ENCODE data around the gene MCCD1.

The MCCD1 gene

GRCh38 chr6:31544676-31545075 lies 15.9 kb downstream of the MCCD1 start:
- no peak for DNase-seq

- DNase-seq = no peak
Measured at GRCh38 chr6:31545291-31545690, 16.5 kb downstream of the MCCD1 start.

- peak; percentile 45 for DNase-seq
Measured at GRCh38 chr6:31546339-31546957, 17.7 kb downstream of the MCCD1 start, which contains the start of gene ATP6V1G2. ATP6V1G2 (minus strand) TSS chr6:31546608; CDS start chr6:31546559, 49 bp downstream.

GRCh38 chr6:31546958-31547726 lies 18.4 kb downstream of the MCCD1 start, which contains the start of gene NFKBIL1:
NFKBIL1 (plus strand) TSS chr6:31547608; CDS start chr6:31547695, 87 bp downstream.
- DNase-seq = peak; percentile 97

GRCh38 chr6:31547727-31548543 lies 19.2 kb downstream of the MCCD1 start:
- DNase-seq = no peak

- DNase-seq = no peak
Measured at GRCh38 chr6:31548544-31548873, 19.7 kb downstream of the MCCD1 start.

- peak; percentile 67 for DNase-seq
Measured at GRCh38 chr6:31551371-31551770, 22.6 kb downstream of the MCCD1 start.

- DNase-seq = no peak
Measured at GRCh38 chr6:31556307-31556706, 27.5 kb downstream of the MCCD1 start.

- DNase-seq = no peak
Measured at GRCh38 chr6:31557443-31558317, 28.9 kb downstream of the MCCD1 start.

- no peak for DNase-seq
Measured at GRCh38 chr6:31558318-31558625, 29.5 kb downstream of the MCCD1 start.

- DNase-seq = peak; percentile 95
Measured at GRCh38 chr6:31558631-31559500, 30.1 kb downstream of the MCCD1 start.

GRCh38 chr6:31559606-31559957 lies 30.8 kb downstream of the MCCD1 start:
- no peak for DNase-seq

- peak; percentile 90 for DNase-seq
Measured at GRCh38 chr6:31559958-31560696, 31.4 kb downstream of the MCCD1 start.

GRCh38 chr6:31560697-31561058 lies 31.9 kb downstream of the MCCD1 start:
- DNase-seq = no peak

- no peak for DNase-seq
Measured at GRCh38 chr6:31567531-31568370, 39.0 kb downstream of the MCCD1 start.

- no peak for DNase-seq
Measured at GRCh38 chr6:31568537-31568961, 39.8 kb downstream of the MCCD1 start.

- no peak for DNase-seq
Measured at GRCh38 chr6:31569861-31570536, 41.2 kb downstream of the MCCD1 start.

GRCh38 chr6:31572041-31572911 lies 43.5 kb downstream of the MCCD1 start, which contains the start of gene LTA:
LTA (plus strand) TSS chr6:31572289; CDS start chr6:31572743, 454 bp downstream.
- DNase-seq = no peak

Data from GF-D8 (cell line).